AG20443 (cell line): ENCODE results near the gene CCDC107.
A peak's percentile ranks its signal among the peaks of the same experiment; 100 is the strongest.
"Not testable (repeated sequence)": the region's sequence is repeated elsewhere in the genome, so short reads cannot be mapped to it uniquely, and the experiment has no call there.

Experiments used
- DNase-seq: peaks from one replicate; pipeline ENCODE4 v3.0.0; 2012; ENCODE audit warnings: low spot score, mixed read lengths

The CCDC107 gene

GRCh38 chr9:35638751-35639150, 19.3 kb upstream of the CCDC107 start:
- DNase-seq = not testable (repeated sequence)

- DNase-seq = not testable (repeated sequence)
These were observed 18.9 kb upstream of the CCDC107 start for GRCh38 chr9:35639225-35639624.

GRCh38 chr9:35639631-35640030, 18.5 kb upstream of the CCDC107 start:
- DNase-seq = no peak

GRCh38 chr9:35640431-35640830, 17.7 kb upstream of the CCDC107 start:
- not testable (repeated sequence) for DNase-seq

- not testable (repeated sequence) for DNase-seq
These were observed 16.6 kb upstream of the CCDC107 start for GRCh38 chr9:35641478-35641877.

GRCh38 chr9:35643046-35643445, 15.0 kb upstream of the CCDC107 start:
- no peak for DNase-seq

GRCh38 chr9:35645736-35646135, 12.4 kb upstream of the CCDC107 start:
- DNase-seq = not testable (repeated sequence)

GRCh38 chr9:35646153-35646532, 11.9 kb upstream of the CCDC107 start:
- DNase-seq = no peak

GRCh38 chr9:35646533-35647265, 11.4 kb upstream of the CCDC107 start:
- DNase-seq = peak; percentile 96

- no peak for DNase-seq
These were observed 8.4 kb upstream of the CCDC107 start for GRCh38 chr9:35649431-35650340.

GRCh38 chr9:35650341-35651158, 7.5 kb upstream of the CCDC107 start, which contains the start of gene SIT1:
TSS of gene SIT1 (minus strand) at chr9:35650931. CDS start at chr9:35650853, 78 bp downstream.
- DNase-seq = no peak

GRCh38 chr9:35651956-35652828, 5.9 kb upstream of the CCDC107 start:
- no peak for DNase-seq

GRCh38 chr9:35652829-35653209, 5.3 kb upstream of the CCDC107 start:
- no peak for DNase-seq

- DNase-seq = no peak
These were observed 4.5 kb upstream of the CCDC107 start for GRCh38 chr9:35653611-35654010.

GRCh38 chr9:35656348-35656747, 1.7 kb upstream of the CCDC107 start:
- no peak for DNase-seq

GRCh38 chr9:35656831-35657545, 1.1 kb upstream of the CCDC107 start:
- DNase-seq = peak; percentile 36

- peak; percentile 93 for DNase-seq
These were observed 451 bp upstream of the CCDC107 start, which contains the start of gene RMRP for GRCh38 chr9:35657546-35658136. TSS of gene RMRP (minus strand) at chr9:35658019.

- DNase-seq = peak; percentile 51
These were observed 802 bp downstream of the CCDC107 start for GRCh38 chr9:35658968-35659220.

- peak; percentile 38 for DNase-seq
These were observed 1.2 kb downstream of the CCDC107 start for GRCh38 chr9:35659340-35659739.

- peak; percentile 38 for DNase-seq
These were observed 2.9 kb downstream of the CCDC107 start for GRCh38 chr9:35660966-35661415.
